ENCODE measurements around the gene RASL11B. TPM values are rescaled to one million over a fixed set of nuclear protein-coding genes. Genes with fewer than 3 reads are reported as not detected.

RASL11B gene
- total and polyA plus RNA-seq, 9 of the 15 experiments (the other 6 are each of a cell fraction or from before 2014, with no cell fraction given), result 0.24 to 1.5 (median 0.53) TPM

- no peaks in the 10 kb centered on the region for H3K9me3 ChIP-seq (replicated peaks; ENCODE audit: control insufficient read depth, insufficient read depth, low read depth, low read length)
- intact Hi-C loops (cut with micrococcal nuclease), result no loop called here
- no peaks in the 10 kb centered on the region for H3K9me1 ChIP-seq (ENCODE audit: control insufficient read depth, insufficient read depth, low read length)
- DNase-seq (ENCODE audit: extremely low read depth in 1 of 4, low spot score in 3 of 4) (no peak), FAIRE-seq (no peak), ATAC-seq (no peak)
- TF ChIP-seq RBM17 (IDR thresholded peaks at IDR 0.05; ENCODE audit: borderline replicate concordance, low read depth, low read length) (no peak), CBX8 (IDR thresholded peaks at IDR 0.05; ENCODE audit: borderline replicate concordance, extremely low read depth, low read depth, low read length, poor library complexity, severe bottlenecking) (no peak), BACH1 (tag; IDR thresholded peaks at IDR 0.05) (no peak), SAFB2 (IDR thresholded peaks at IDR 0.05; ENCODE audit: borderline replicate concordance, low read depth, low read length, severe bottlenecking) (no peak), ZNF12 (CRISPR knock-in tag; IDR thresholded peaks at IDR 0.05) (no peak), MED1 (CRISPR knock-in tag; IDR thresholded peaks at IDR 0.05; ENCODE audit: borderline replicate concordance) (no peak), ERF (CRISPR knock-in tag; IDR thresholded peaks at IDR 0.05) (no peak), ZBTB34 (CRISPR knock-in tag; IDR thresholded peaks at IDR 0.05) (no peak), RNF219 (CRISPR knock-in tag; IDR thresholded peaks at IDR 0.05) (no peak), SIN3B (IDR thresholded peaks at IDR 0.05; ENCODE audit: low read depth) (no peak)
- TF ChIP-seq, protein P1, sequence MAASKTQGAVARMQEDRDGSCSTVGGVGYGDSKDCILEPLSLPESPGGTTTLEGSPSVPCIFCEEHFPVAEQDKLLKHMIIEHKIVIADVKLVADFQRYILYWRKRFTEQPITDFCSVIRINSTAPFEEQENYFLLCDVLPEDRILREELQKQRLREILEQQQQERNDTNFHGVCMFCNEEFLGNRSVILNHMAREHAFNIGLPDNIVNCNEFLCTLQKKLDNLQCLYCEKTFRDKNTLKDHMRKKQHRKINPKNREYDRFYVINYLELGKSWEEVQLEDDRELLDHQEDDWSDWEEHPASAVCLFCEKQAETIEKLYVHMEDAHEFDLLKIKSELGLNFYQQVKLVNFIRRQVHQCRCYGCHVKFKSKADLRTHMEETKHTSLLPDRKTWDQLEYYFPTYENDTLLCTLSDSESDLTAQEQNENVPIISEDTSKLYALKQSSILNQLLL (CRISPR knock-in tag; IDR thresholded peaks at IDR 0.05; ENCODE audit: borderline replicate concordance), result no peak
- H3K4me3 ChIP-seq, result no peak overlapping the region
- no peak overlapping the region for H3K9ac ChIP-seq (ENCODE audit: insufficient read depth in 1 of 2, low read depth in 2 of 2, low read length in 2 of 2)
- in situ Hi-C loops (cut with MboI), result no loop called here
- no peak overlapping the region for H3K27ac ChIP-seq (ENCODE audit: extremely low read depth, low read depth, low read length)
- no peaks in the 10 kb centered on the region; the same call in 2 of the 3 replicates for H3K36me3 ChIP-seq (ENCODE audit: control insufficient read depth, insufficient read depth, low read length)
- peaks cover 6 to 18% of the 10 kb centered on the region in 2 experiments; a peak in 4 of 5 replicates for H3K4me1 ChIP-seq (replicated peaks in 1 of 2; ENCODE audit: control insufficient read depth in 2 of 2, insufficient read depth in 2 of 2, low read length in 2 of 2)
- H3K79me2 ChIP-seq (ENCODE audit: control insufficient read depth, insufficient read depth, low read length), result no peaks in the 10 kb centered on the region
- no peaks in the 10 kb centered on the region for H3K27me3 ChIP-seq (ENCODE audit: control insufficient read depth in 2 of 2, insufficient read depth in 2 of 2, low read length in 2 of 2)
- BruUV-seq (replicated peaks), result no TSS peak
- 69% methylated on average over 4 of the region's 4 CpGs for WGBS (ENCODE audit: insufficient coverage, low coverage, missing lambda C conversion rate)
- ChIA-PET CTCF (ENCODE audit: low intra/inter-chr PET ratio) (no interaction called here), POLR2A (no interaction called here)
- H3K4me2 ChIP-seq (ENCODE audit: insufficient read depth, low read length), result no peak overlapping the region
- no peak overlapping the region for H2AFZ ChIP-seq (ENCODE audit: low read depth, low read length)
- no peaks in the 10 kb centered on the region for H4K20me1 ChIP-seq (replicated peaks; ENCODE audit: control insufficient read depth, insufficient read depth, low read length)
Observed at GRCh38 chr4:52866734-52867133, 4.6 kb downstream of the RASL11B start.

Measured in K562 (cell line).